Mesenchymal stem cell (in vitro differentiated cells and primary cell): ENCODE data around the gene WLS.

Experiments
- DNase-seq: peaks from one replicate; pipeline ENCODE4 v3.0.0-alpha.2; 2013
- H2AFZ ChIP-seq: one replicate; pipeline ENCODE4 v1.6.1; 2013; ENCODE audit warnings: low read depth, mild to moderate bottlenecking, control low read depth, inconsistent platforms, low read length, moderate library complexity
- H2AK5ac ChIP-seq: 2 replicates; pipeline ENCODE4 v1.6.1; 2013; ENCODE audit warnings: low read length, moderate library complexity, mild to moderate bottlenecking, inconsistent platforms; ENCODE audit not compliant: severe bottlenecking
- H2BK120ac ChIP-seq: one replicate; pipeline ENCODE4 v1.6.1; 2013; ENCODE audit warnings: low read depth, mild to moderate bottlenecking, inconsistent platforms, low read length, moderate library complexity
- H2BK12ac ChIP-seq, 2 experiments: one replicate each; pipeline ENCODE4 v1.6.1; 2013; ENCODE audit warnings: inconsistent platforms in 2 of 2, low read length in 2 of 2, mild to moderate bottlenecking in 2 of 2, moderate library complexity in 2 of 2, control low read depth in 1 of 2
- H2BK15ac ChIP-seq: one replicate; pipeline ENCODE4 v1.6.1; 2013; ENCODE audit warnings: mild to moderate bottlenecking, low read depth, inconsistent platforms; ENCODE audit not compliant: poor library complexity, severe bottlenecking
- H2BK5ac ChIP-seq: 2 replicates; pipeline ENCODE4 v1.6.1; 2013; ENCODE audit warnings: low read depth, mild to moderate bottlenecking, low read length, control low read depth, inconsistent platforms; ENCODE audit not compliant: poor library complexity, severe bottlenecking
- H3K14ac ChIP-seq, 2 experiments: one replicate each; pipeline ENCODE4 v1.6.1; 2013; ENCODE audit warnings: inconsistent platforms in 2 of 2, low read length in 2 of 2, control low read depth in 1 of 2, mild to moderate bottlenecking in 1 of 2, moderate library complexity in 1 of 2
- H3K18ac ChIP-seq, 2 experiments: one replicate each; pipeline ENCODE4 v1.6.1; 2013; ENCODE audit warnings: inconsistent platforms in 2 of 2, low read length in 2 of 2, control low read depth in 1 of 2, low read depth in 1 of 2, mild to moderate bottlenecking in 1 of 2
- H3K23ac ChIP-seq, 2 experiments: one replicate each; pipeline ENCODE4 v1.6.1; 2013; ENCODE audit warnings: inconsistent platforms in 2 of 2, low read length in 2 of 2, mild to moderate bottlenecking in 2 of 2, moderate library complexity in 2 of 2, control low read depth in 1 of 2
- H3K27ac ChIP-seq: 2 replicates; pipeline ENCODE4 v1.5.1; 2013; ENCODE audit warnings: mild to moderate bottlenecking, moderate library complexity, low read length, control low read depth, inconsistent platforms; ENCODE audit not compliant: poor library complexity, severe bottlenecking
- H3K27me3 ChIP-seq, 2 experiments: 2 replicates each; pipeline versions ENCODE4 v1.6.1 to v1.7.0; 2013; ENCODE audit warnings: low read length in 2 of 2, mild to moderate bottlenecking in 2 of 2, moderate library complexity in 2 of 2, control low read depth in 1 of 2, inconsistent platforms in 1 of 2; ENCODE audit not compliant: control insufficient read depth in 1 of 2, insufficient read depth in 1 of 2
- H3K36me3 ChIP-seq, 2 experiments: 2 replicates each; pipeline versions ENCODE4 v1.6.1 to v1.7.0; 2013; ENCODE audit warnings: low read length in 2 of 2, control low read depth in 1 of 2, inconsistent platforms in 1 of 2, low read depth in 1 of 2, mild to moderate bottlenecking in 1 of 2; ENCODE audit not compliant: insufficient read depth in 2 of 2, control insufficient read depth in 1 of 2
- H3K4ac ChIP-seq, 2 experiments: one replicate each; pipeline ENCODE4 v1.6.1; 2013; ENCODE audit warnings: inconsistent platforms in 2 of 2, low read length in 2 of 2, mild to moderate bottlenecking in 2 of 2, moderate library complexity in 2 of 2, control low read depth in 1 of 2, low read depth in 1 of 2
- H3K4me1 ChIP-seq: 2 replicates; pipeline ENCODE4 v1.6.1; 2013; ENCODE audit warnings: low read depth, low read length, control low read depth; ENCODE audit not compliant: control insufficient read depth, insufficient read depth
- H3K4me2 ChIP-seq: 2 replicates; pipeline ENCODE4 v1.6.1; 2013; ENCODE audit warnings: low read length, mild to moderate bottlenecking, inconsistent platforms; ENCODE audit not compliant: poor library complexity, severe bottlenecking
- H3K4me3 ChIP-seq, 2 experiments: 2 replicates each; pipeline versions ENCODE4 v1.5.1 to v1.7.0; 2013; ENCODE audit warnings: low read length in 2 of 2, mild to moderate bottlenecking in 2 of 2, control low read depth in 1 of 2, low read depth in 1 of 2; ENCODE audit not compliant: insufficient read depth in 1 of 2
- H3K79me1 ChIP-seq: replicated peaks from 2 replicates; pipeline ENCODE4 v1.6.1; 2013; ENCODE audit warnings: mild to moderate bottlenecking, control low read depth, low read length, inconsistent platforms; ENCODE audit not compliant: poor library complexity, severe bottlenecking
- H3K9ac ChIP-seq: 2 replicates; pipeline ENCODE4 v1.7.0; 2013; ENCODE audit warnings: mild to moderate bottlenecking, low read length, moderate library complexity
- H3K9me3 ChIP-seq: 2 replicates; pipeline ENCODE4 v1.7.0; 2013; ENCODE audit warnings: mild to moderate bottlenecking, low read length; ENCODE audit not compliant: control insufficient read depth
- H4K8ac ChIP-seq: one replicate; pipeline ENCODE4 v1.6.1; 2013; ENCODE audit warnings: inconsistent platforms, mild to moderate bottlenecking, low read length, moderate library complexity
- H4K91ac ChIP-seq: one replicate; pipeline ENCODE4 v1.6.1; 2013; ENCODE audit warnings: mild to moderate bottlenecking, low read length, inconsistent platforms
- whole genome bisulfite sequencing: methylation state at CpG from one replicate; pipeline ENCODE4 v1.1.7; 2013; ENCODE audit warnings: mixed read lengths; 5-methylcytosine and 5-hydroxymethylcytosine counted together

Gene WLS

DNA sequence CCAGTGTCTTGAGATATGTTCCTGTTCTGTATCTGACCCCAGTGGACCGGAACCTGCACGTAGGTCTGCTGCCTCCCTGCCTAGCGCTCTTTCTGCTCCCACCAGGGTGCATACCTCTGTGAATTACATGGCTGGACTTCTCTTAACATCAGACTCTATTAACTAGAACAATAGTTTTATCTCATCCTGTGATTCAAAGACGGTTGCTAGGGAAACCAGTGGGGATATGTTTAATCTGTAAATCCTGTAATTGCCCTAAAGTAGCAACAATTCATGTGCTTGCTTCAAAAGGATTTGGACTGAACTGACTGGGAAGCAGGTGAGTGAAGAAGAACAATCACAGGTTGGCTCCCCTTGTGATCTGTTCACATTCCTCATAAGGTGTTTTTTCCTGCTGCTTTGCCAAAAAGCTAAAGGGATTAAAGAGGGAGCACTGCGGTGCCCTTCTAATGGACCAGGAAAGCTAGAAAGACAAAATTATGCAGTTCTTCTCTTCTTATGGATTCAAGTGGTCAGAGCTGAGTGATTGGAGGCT is 129.2 kb downstream of the WLS start:
- H2BK5ac ChIP-seq: no peak overlapping the region
- no peak overlapping the region for H3K4me3 ChIP-seq
- H2BK12ac ChIP-seq: no peak overlapping the region
- peaks cover 0 to 4% of the 10 kb centered on the region in 2 experiments for H3K36me3 ChIP-seq
- H2BK15ac ChIP-seq: no peak overlapping the region
- no peak overlapping the region for H2AFZ ChIP-seq
- H3K27ac ChIP-seq: no peak overlapping the region
- H3K23ac ChIP-seq: no peak overlapping the region
- WGBS: 95% methylated on average over 5 of the region's 5 CpGs
- no peaks in the 10 kb centered on the region for H3K27me3 ChIP-seq
- no peak overlapping the region for H3K14ac ChIP-seq
- no peak for DNase-seq
- no peak overlapping the region for H3K4me2 ChIP-seq
- H3K79me1 ChIP-seq: no peaks in the 10 kb centered on the region
- no peak overlapping the region for H4K91ac ChIP-seq
- H3K4ac ChIP-seq: no peak overlapping the region
- no peak overlapping the region for H3K18ac ChIP-seq
- H3K9me3 ChIP-seq: no peaks in the 10 kb centered on the region
- no peak overlapping the region for H2AK5ac ChIP-seq
- no peak overlapping the region for H2BK120ac ChIP-seq
- H3K9ac ChIP-seq: no peak overlapping the region
- no peak overlapping the region for H4K8ac ChIP-seq
- H3K4me1 ChIP-seq: peaks cover 5% of the 10 kb centered on the region

GRCh38 chr1:68101829-68102228 is 130.5 kb downstream of the WLS start:
- H3K36me3 ChIP-seq: peaks cover 0 to 4% of the 10 kb centered on the region in 2 experiments
- no peak overlapping the region for H3K23ac ChIP-seq
- H4K8ac ChIP-seq: no peak overlapping the region
- no peak overlapping the region for H3K4me3 ChIP-seq
- no peak overlapping the region for H2AFZ ChIP-seq
- no peak overlapping the region for H3K4me2 ChIP-seq
- peaks cover 5% of the 10 kb centered on the region for H3K4me1 ChIP-seq
- no peak overlapping the region for H2BK15ac ChIP-seq
- no peak overlapping the region for H3K27ac ChIP-seq
- no peaks in the 10 kb centered on the region for H3K9me3 ChIP-seq
- no peak overlapping the region for H2AK5ac ChIP-seq
- H3K79me1 ChIP-seq: no peaks in the 10 kb centered on the region
- no peak overlapping the region for H3K9ac ChIP-seq
- H2BK120ac ChIP-seq: no peak overlapping the region
- no peaks in the 10 kb centered on the region for H3K27me3 ChIP-seq
- no peak overlapping the region for H3K18ac ChIP-seq
- 97% methylated on average over 4 of the region's 4 CpGs for WGBS
- H3K14ac ChIP-seq: peak overlapping the region in 1 of 2 experiments; percentile 49
- no peak for DNase-seq
- H2BK5ac ChIP-seq: no peak overlapping the region
- H2BK12ac ChIP-seq: no peak overlapping the region
- H4K91ac ChIP-seq: no peak overlapping the region
- no peak overlapping the region for H3K4ac ChIP-seq

DNA sequence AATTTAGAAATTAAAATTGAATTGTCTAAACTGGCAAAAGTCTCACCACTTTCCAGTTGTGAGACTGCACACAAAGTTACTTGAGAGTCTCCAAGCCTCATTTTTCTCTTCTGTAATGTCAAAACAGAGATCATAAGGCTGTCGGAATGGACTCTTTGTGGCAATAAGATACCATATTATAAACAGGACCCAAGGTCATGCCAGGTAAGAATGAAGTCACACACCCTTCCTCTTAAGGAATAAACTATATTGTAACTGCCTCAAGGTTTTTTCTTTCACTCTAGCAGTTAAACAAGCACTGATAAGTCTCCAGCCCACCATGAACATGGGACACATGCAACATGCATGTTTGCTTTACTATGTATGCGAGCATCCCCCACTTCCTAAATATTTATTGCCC is 131.8 kb downstream of the WLS start:
- H2BK5ac ChIP-seq: no peak overlapping the region
- no peak overlapping the region for H2AFZ ChIP-seq
- no peak overlapping the region for H3K4me3 ChIP-seq
- H3K27ac ChIP-seq: no peak overlapping the region
- H2BK15ac ChIP-seq: no peak overlapping the region
- no peak overlapping the region for H4K91ac ChIP-seq
- no peak overlapping the region for H3K4me2 ChIP-seq
- H3K23ac ChIP-seq: no peak overlapping the region
- H3K36me3 ChIP-seq: peaks cover 0 to 4% of the 10 kb centered on the region in 2 experiments
- no peak for DNase-seq
- 96% methylated on average over 2 of the region's 2 CpGs for WGBS
- H3K9me3 ChIP-seq: no peaks in the 10 kb centered on the region
- no peak overlapping the region for H4K8ac ChIP-seq
- no peak overlapping the region for H3K9ac ChIP-seq
- H3K4ac ChIP-seq: no peak overlapping the region
- H2AK5ac ChIP-seq: no peak overlapping the region
- H2BK120ac ChIP-seq: no peak overlapping the region
- H3K27me3 ChIP-seq: no peaks in the 10 kb centered on the region
- H3K18ac ChIP-seq: no peak overlapping the region
- H2BK12ac ChIP-seq: no peak overlapping the region
- no peaks in the 10 kb centered on the region for H3K79me1 ChIP-seq
- peaks cover 5% of the 10 kb centered on the region for H3K4me1 ChIP-seq
- no peak overlapping the region for H3K14ac ChIP-seq

GRCh38 chr1:68093737-68094136 is 138.6 kb downstream of the WLS start:
- Histone ChIP-seq H3K9me3 (no peaks in the 10 kb centered on the region), H4K8ac (no peak overlapping the region), H3K9ac (no peak overlapping the region), H3K4ac (no peak overlapping the region), H3K27ac (no peak overlapping the region), H3K14ac (no peak overlapping the region), H3K4me3 (no peak overlapping the region), H3K36me3 (peaks cover 4% of the 10 kb centered on the region in 2 experiments), H3K4me2 (no peak overlapping the region), H4K91ac (no peak overlapping the region), H2BK15ac (no peak overlapping the region), H3K23ac (no peak overlapping the region), H2BK5ac (no peak overlapping the region), H3K4me1 (no peaks in the 10 kb centered on the region), H3K79me1 (no peaks in the 10 kb centered on the region), H2AK5ac (no peak overlapping the region), H3K18ac (no peak overlapping the region), H2BK12ac (no peak overlapping the region), H2AFZ (no peak overlapping the region), H2BK120ac (no peak overlapping the region), H3K27me3 (no peaks in the 10 kb centered on the region)
- no peak for DNase-seq
